H1 (cell line): ENCODE data around the gene SMYD4.

Experiments
- CHD2 ChIP-seq: IDR thresholded peaks from 2 replicates; pipeline ENCODE4 v1.6.1; 2012; ENCODE audit warnings: low read length, improper control_type of control experiment
- CREB1 ChIP-seq: IDR thresholded peaks from 2 replicates; pipeline ENCODE4 v1.6.1; 2012; ENCODE audit warnings: inconsistent platforms
- CTCF ChIP-seq, 3 experiments: IDR thresholded peaks; 1 replicate in 2 of 3; 2 replicates in 1 of 3; pipeline versions ENCODE4 v1.5.1 to v1.6.1; 2011; ENCODE audit warnings: low read length in 3 of 3, mild to moderate bottlenecking in 3 of 3, inconsistent platforms in 2 of 3, low read depth in 1 of 3, moderate library complexity in 1 of 3; ENCODE audit not compliant: insufficient read depth in 1 of 3; ENCODE audit errors: control extremely low read depth in 1 of 3
- EGR1 ChIP-seq: IDR thresholded peaks from 2 replicates; pipeline ENCODE4 v1.6.1; 2011; ENCODE audit warnings: low read depth, low read length, borderline replicate concordance
- EZH2 ChIP-seq: fragments of 200-600 bp; sonication (generic); IDR thresholded peaks from 2 replicates; pipeline ENCODE4 v1.7.1; 2012; ENCODE audit warnings: low read depth, mild to moderate bottlenecking, moderate library complexity, low read length, inconsistent platforms; ENCODE audit not compliant: severe bottlenecking
- FOSL1 ChIP-seq: IDR thresholded peaks from 2 replicates; pipeline ENCODE4 v1.6.1; 2011; ENCODE audit warnings: mild to moderate bottlenecking, low read depth, low read length, moderate library complexity; ENCODE audit not compliant: insufficient read depth
- POLR2A ChIP-seq, 2 experiments: IDR thresholded peaks; 1 replicate in 1 of 2; 2 replicates in 1 of 2; pipeline ENCODE4 v1.6.1; 2011; ENCODE audit warnings: low read depth in 2 of 2, low read length in 2 of 2, mild to moderate bottlenecking in 2 of 2; ENCODE audit errors: control extremely low read depth in 1 of 2
- TBP ChIP-seq: IDR thresholded peaks from 2 replicates; pipeline ENCODE4 v1.6.1; 2011; ENCODE audit warnings: low read depth, low read length, improper control_type of control experiment
- TF ChIP-seq, protein P1 (sequence below): IDR thresholded peaks from 2 replicates; pipeline ENCODE4 v1.6.1; 2011; ENCODE audit warnings: low read depth, mild to moderate bottlenecking, low read length; ENCODE audit not compliant: insufficient read depth

GRCh38 chr17:1742371-1743087 lies 87.2 kb downstream of the SMYD4 start, which contains the start of gene SERPINF2:
- TF ChIP-seq EGR1 = no peak
- no peak for TF ChIP-seq EZH2
- TF ChIP-seq, protein P1, sequence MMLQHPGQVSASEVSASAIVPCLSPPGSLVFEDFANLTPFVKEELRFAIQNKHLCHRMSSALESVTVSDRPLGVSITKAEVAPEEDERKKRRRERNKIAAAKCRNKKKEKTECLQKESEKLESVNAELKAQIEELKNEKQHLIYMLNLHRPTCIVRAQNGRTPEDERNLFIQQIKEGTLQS = no peak
- no peak for TF ChIP-seq TBP
- TF ChIP-seq FOSL1 = no peak
- no peak for TF ChIP-seq CREB1
- no peak for TF ChIP-seq CHD2
- no peak for TF ChIP-seq POLR2A (IDR thresholded peaks at IDR 0.05; ENCODE audit: control extremely low read depth in 1 of 2, low read depth in 2 of 2, low read length in 2 of 2)
- TF ChIP-seq CTCF (IDR thresholded peaks at IDR 0.05; ENCODE audit: control extremely low read depth in 1 of 3, insufficient read depth in 1 of 3, low read depth in 1 of 3, low read length in 3 of 3) = no peak
